ENCODE data around the gene DNAJC30.
"Not testable (repeated sequence)": the region's sequence is repeated elsewhere in the genome, so short reads cannot be mapped to it uniquely, and the experiment has no call there.

The DNAJC30 gene

DNA sequence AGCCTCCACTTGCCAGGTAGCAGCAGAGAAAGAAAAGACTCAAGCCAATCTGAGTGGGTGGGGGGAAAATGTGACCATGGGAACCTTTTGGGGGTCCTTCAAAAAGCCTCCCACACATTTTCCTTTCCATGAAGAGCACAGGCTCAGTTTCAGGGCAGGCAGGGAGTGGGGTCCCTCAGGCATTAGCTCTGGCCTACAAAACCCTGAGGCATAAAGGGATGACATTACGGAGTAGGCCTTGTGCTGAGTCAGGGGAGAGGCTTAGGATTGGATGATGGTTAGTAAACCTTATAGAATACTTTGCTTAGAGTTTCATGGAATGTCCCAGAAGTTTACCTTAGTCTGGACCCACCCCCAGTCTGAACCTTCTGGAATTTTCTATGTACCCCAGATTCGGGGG, 3.5 kb downstream of the DNAJC30 start:
- H3K23ac ChIP-seq (ENCODE audit: low read depth, low read length, poor library complexity): no peak overlapping the region
- no peak overlapping the region for H3K27ac ChIP-seq (replicated peaks; ENCODE audit: low read length)
- H3K27me3 ChIP-seq (ENCODE audit: control insufficient read depth in 3 of 3, insufficient read depth in 3 of 3, low read depth in 1 of 3, low read length in 3 of 3): no peaks in the 10 kb centered on the region
- no peak overlapping the region for H2BK5ac ChIP-seq (ENCODE audit: low read length)
- peaks cover 5 to 37% of the 10 kb centered on the region in 2 donors for H3K36me3 ChIP-seq (replicated peaks in 1 of 2; ENCODE audit: control insufficient read depth in 2 of 2, insufficient read depth in 2 of 2, low read length in 2 of 2)
- H2BK120ac ChIP-seq (ENCODE audit: low read depth, low read length): no peak overlapping the region
- H3K9me3 ChIP-seq (replicated peaks in 1 of 2; ENCODE audit: control insufficient read depth in 2 of 2, insufficient read depth in 1 of 2, low read depth in 1 of 2, low read length in 2 of 2): peaks cover 0 to 2% of the 10 kb centered on the region in 2 donors
- DNase-seq (ENCODE audit: low spot score): no peak
- no peak overlapping the region for H2AFZ ChIP-seq (ENCODE audit: low read length)
- no peak overlapping the region for H3K4me2 ChIP-seq (ENCODE audit: insufficient read depth, low read length, poor library complexity, severe bottlenecking)
- H3K4me1 ChIP-seq (ENCODE audit: control insufficient read depth in 2 of 2, insufficient read depth in 1 of 2, low read depth in 1 of 2, low read length in 2 of 2): peaks cover 9 to 12% of the 10 kb centered on the region in 2 donors
- H2AK5ac ChIP-seq (ENCODE audit: low read depth, low read length): no peak overlapping the region
- no peak overlapping the region for H2BK15ac ChIP-seq (ENCODE audit: low read length)
- no peak overlapping the region for H3K9ac ChIP-seq (ENCODE audit: low read depth, low read length, poor library complexity)
- no peak overlapping the region for H3K4me3 ChIP-seq (ENCODE audit: low read length in 2 of 2)
- H2BK12ac ChIP-seq (ENCODE audit: low read length): no peak overlapping the region
- H4K8ac ChIP-seq (ENCODE audit: low read depth, low read length): no peak overlapping the region
- H3K14ac ChIP-seq (ENCODE audit: low read length): no peak overlapping the region
- H4K91ac ChIP-seq (ENCODE audit: low read depth, low read length, poor library complexity): no peak overlapping the region
- WGBS, 2 donors (ENCODE audit: extremely low coverage in 2 of 2, insufficient read length in 2 of 2, insufficient replicate concordance in 1 of 2): no CpG with 5 or more reads among the region's 2 CpGs
- H3K79me1 ChIP-seq (ENCODE audit: low read depth, low read length): peaks cover 16% of the 10 kb centered on the region
- H3K18ac ChIP-seq (ENCODE audit: low read length): no peak overlapping the region
- H3K4ac ChIP-seq (ENCODE audit: low read length): no peak overlapping the region

DNA sequence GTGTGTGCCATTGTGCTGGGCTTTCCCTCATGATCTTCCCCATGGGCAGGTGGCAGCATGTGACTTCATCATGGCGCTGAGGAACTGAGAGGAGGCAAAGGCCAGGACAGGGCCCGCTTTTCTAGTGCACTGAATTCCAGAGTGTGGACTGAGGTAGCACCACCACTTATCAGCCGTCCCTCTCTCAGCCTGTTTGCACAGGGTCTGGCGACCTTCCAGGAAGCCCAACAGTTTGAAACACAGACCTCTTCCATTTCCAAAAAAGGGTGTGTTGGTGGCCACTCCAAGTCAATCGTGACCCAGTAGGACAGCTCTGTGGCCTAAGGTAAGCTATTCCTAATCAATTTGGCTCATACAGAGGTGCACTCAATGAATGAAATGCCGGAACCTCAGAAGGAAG, 4.4 kb downstream of the DNAJC30 start:
- no peak overlapping the region for H3K18ac ChIP-seq (ENCODE audit: low read length)
- H3K4me2 ChIP-seq (ENCODE audit: insufficient read depth, low read length, poor library complexity, severe bottlenecking): no peak overlapping the region
- H3K27ac ChIP-seq (replicated peaks; ENCODE audit: low read length): no peak overlapping the region
- no peak overlapping the region for H2BK15ac ChIP-seq (ENCODE audit: low read length)
- no peak for DNase-seq (ENCODE audit: low spot score)
- peaks cover 9 to 12% of the 10 kb centered on the region in 2 donors for H3K4me1 ChIP-seq (ENCODE audit: control insufficient read depth in 2 of 2, insufficient read depth in 1 of 2, low read depth in 1 of 2, low read length in 2 of 2)
- no peak overlapping the region for H4K8ac ChIP-seq (ENCODE audit: low read depth, low read length)
- H3K4ac ChIP-seq (ENCODE audit: low read length): no peak overlapping the region
- no peak overlapping the region for H2BK5ac ChIP-seq (ENCODE audit: low read length)
- H2BK12ac ChIP-seq (ENCODE audit: low read length): no peak overlapping the region
- no peak overlapping the region for H2BK120ac ChIP-seq (ENCODE audit: low read depth, low read length)
- no peak overlapping the region for H3K4me3 ChIP-seq (ENCODE audit: low read length in 2 of 2)
- no peaks in the 10 kb centered on the region for H3K27me3 ChIP-seq (ENCODE audit: control insufficient read depth in 3 of 3, insufficient read depth in 3 of 3, low read depth in 1 of 3, low read length in 3 of 3)
- peaks cover 14% of the 10 kb centered on the region for H3K79me1 ChIP-seq (ENCODE audit: low read depth, low read length)
- no CpG with 5 or more reads among the region's 6 CpGs for WGBS, 2 donors (ENCODE audit: extremely low coverage in 2 of 2, insufficient read length in 2 of 2, insufficient replicate concordance in 1 of 2)
- peaks cover 5 to 37% of the 10 kb centered on the region in 2 donors for H3K36me3 ChIP-seq (replicated peaks in 1 of 2; ENCODE audit: control insufficient read depth in 2 of 2, insufficient read depth in 2 of 2, low read length in 2 of 2)
- H3K23ac ChIP-seq (ENCODE audit: low read depth, low read length, poor library complexity): no peak overlapping the region
- no peak overlapping the region for H3K9ac ChIP-seq (ENCODE audit: low read depth, low read length, poor library complexity)
- H2AFZ ChIP-seq (ENCODE audit: low read length): no peak overlapping the region
- H2AK5ac ChIP-seq (ENCODE audit: low read depth, low read length): no peak overlapping the region
- no peak overlapping the region for H4K91ac ChIP-seq (ENCODE audit: low read depth, low read length, poor library complexity)
- no peak overlapping the region for H3K14ac ChIP-seq (ENCODE audit: low read length)
- H3K9me3 ChIP-seq (replicated peaks in 1 of 2; ENCODE audit: control insufficient read depth in 2 of 2, insufficient read depth in 1 of 2, low read depth in 1 of 2, low read length in 2 of 2): peaks cover 0 to 2% of the 10 kb centered on the region in 2 donors

DNA sequence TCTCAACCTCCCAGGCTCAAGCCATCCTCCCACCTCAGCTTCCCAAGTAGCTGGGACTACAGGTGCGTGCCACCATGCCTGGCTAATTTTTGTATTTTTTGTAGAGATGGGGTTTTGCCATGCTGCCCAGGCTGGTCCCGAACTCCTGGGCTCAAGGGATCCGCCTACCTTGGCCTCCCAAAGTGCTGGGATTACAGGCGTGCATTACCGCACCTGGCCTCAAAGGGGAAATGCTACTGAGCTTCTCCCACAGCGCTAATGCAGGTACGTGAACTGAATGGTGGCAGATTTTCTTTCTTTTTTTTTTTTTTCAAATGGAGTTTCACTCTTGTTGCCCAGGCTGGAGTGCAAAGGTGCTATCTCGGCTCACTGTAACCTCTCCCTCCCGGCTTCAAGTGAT, 7.2 kb downstream of the DNAJC30 start:
- H2BK120ac ChIP-seq (ENCODE audit: low read depth, low read length); H2BK12ac ChIP-seq (ENCODE audit: low read length); H3K4ac ChIP-seq (ENCODE audit: low read length); H2AK5ac ChIP-seq (ENCODE audit: low read depth, low read length); H3K27me3 ChIP-seq (ENCODE audit: control insufficient read depth in 3 of 3, insufficient read depth in 3 of 3, low read depth in 1 of 3, low read length in 3 of 3); H2AFZ ChIP-seq (ENCODE audit: low read length); H3K79me1 ChIP-seq (ENCODE audit: low read depth, low read length); H3K14ac ChIP-seq (ENCODE audit: low read length); H3K9ac ChIP-seq (ENCODE audit: low read depth, low read length, poor library complexity); H2BK5ac ChIP-seq (ENCODE audit: low read length); H3K9me3 ChIP-seq (replicated peaks in 1 of 2; ENCODE audit: control insufficient read depth in 2 of 2, insufficient read depth in 1 of 2, low read depth in 1 of 2, low read length in 2 of 2); H3K4me3 ChIP-seq (ENCODE audit: low read length in 2 of 2); H4K91ac ChIP-seq (ENCODE audit: low read depth, low read length, poor library complexity); DNase-seq (ENCODE audit: low spot score); H2BK15ac ChIP-seq (ENCODE audit: low read length); H3K4me2 ChIP-seq (ENCODE audit: insufficient read depth, low read length, poor library complexity, severe bottlenecking); H3K4me1 ChIP-seq (ENCODE audit: control insufficient read depth in 2 of 2, insufficient read depth in 1 of 2, low read depth in 1 of 2, low read length in 2 of 2); H3K27ac ChIP-seq (replicated peaks; ENCODE audit: low read length); H3K23ac ChIP-seq (ENCODE audit: low read depth, low read length, poor library complexity); H3K18ac ChIP-seq (ENCODE audit: low read length); H4K8ac ChIP-seq (ENCODE audit: low read depth, low read length): not testable (repeated sequence)
- WGBS, 2 donors (ENCODE audit: extremely low coverage in 2 of 2, insufficient read length in 2 of 2, insufficient replicate concordance in 1 of 2): no CpG with 5 or more reads among the region's 9 CpGs
- H3K36me3 ChIP-seq (replicated peaks in 1 of 2; ENCODE audit: control insufficient read depth in 2 of 2, insufficient read depth in 2 of 2, low read length in 2 of 2): peaks cover 12 to 41% of the 10 kb centered on the region in 2 donors

DNA sequence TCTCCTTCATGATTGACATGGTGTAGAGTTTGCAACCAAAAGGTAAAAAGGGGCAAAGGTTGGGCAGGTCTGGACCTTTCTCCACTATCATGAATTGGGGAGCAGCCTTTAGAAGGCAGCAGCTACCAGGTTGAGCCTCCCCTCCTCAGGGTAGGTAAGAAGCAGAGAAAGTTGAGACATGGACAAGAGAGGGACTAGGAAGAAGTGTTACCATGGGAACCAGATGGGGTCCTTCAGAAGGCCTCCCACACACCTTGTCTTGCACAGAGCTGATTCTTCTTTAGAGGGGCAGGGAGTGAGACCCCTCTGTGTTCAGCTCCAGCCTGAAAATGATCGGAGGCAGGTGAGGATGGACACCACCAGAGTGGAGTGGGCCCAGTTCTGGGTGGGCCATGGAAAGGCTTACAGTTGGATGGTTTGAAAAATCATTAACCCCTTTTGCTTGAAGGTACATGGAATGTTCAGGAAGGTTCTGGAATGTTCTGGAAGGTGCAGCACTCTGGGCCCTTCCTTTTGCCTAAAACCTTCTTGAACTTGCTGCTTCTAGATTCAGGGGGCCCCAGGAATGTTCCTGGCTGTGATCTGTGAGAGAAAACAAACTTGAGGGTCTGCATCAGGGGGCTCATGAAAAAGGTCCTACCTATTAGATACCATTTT, 8.7 kb downstream of the DNAJC30 start:
- no peak overlapping the region for H2BK5ac ChIP-seq (ENCODE audit: low read length)
- H2BK120ac ChIP-seq (ENCODE audit: low read depth, low read length): no peak overlapping the region
- no peaks in the 10 kb centered on the region for H3K9me3 ChIP-seq (replicated peaks in 1 of 2; ENCODE audit: control insufficient read depth in 2 of 2, insufficient read depth in 1 of 2, low read depth in 1 of 2, low read length in 2 of 2)
- no peak overlapping the region for H2BK15ac ChIP-seq (ENCODE audit: low read length)
- no peak overlapping the region for H4K8ac ChIP-seq (ENCODE audit: low read depth, low read length)
- no CpG with 5 or more reads among the region's 1 CpG for WGBS, 2 donors (ENCODE audit: extremely low coverage in 2 of 2, insufficient read length in 2 of 2, insufficient replicate concordance in 1 of 2)
- H2AFZ ChIP-seq (ENCODE audit: low read length): no peak overlapping the region
- H4K91ac ChIP-seq (ENCODE audit: low read depth, low read length, poor library complexity): no peak overlapping the region
- peaks cover 0 to 7% of the 10 kb centered on the region in 2 donors for H3K4me1 ChIP-seq (ENCODE audit: control insufficient read depth in 2 of 2, insufficient read depth in 1 of 2, low read depth in 1 of 2, low read length in 2 of 2)
- H3K36me3 ChIP-seq (replicated peaks in 1 of 2; ENCODE audit: control insufficient read depth in 2 of 2, insufficient read depth in 2 of 2, low read length in 2 of 2): peaks cover 12 to 31% of the 10 kb centered on the region in 2 donors
- H3K27me3 ChIP-seq (ENCODE audit: control insufficient read depth in 3 of 3, insufficient read depth in 3 of 3, low read depth in 1 of 3, low read length in 3 of 3): no peaks in the 10 kb centered on the region
- H3K23ac ChIP-seq (ENCODE audit: low read depth, low read length, poor library complexity): no peak overlapping the region
- H3K14ac ChIP-seq (ENCODE audit: low read length): no peak overlapping the region
- H2AK5ac ChIP-seq (ENCODE audit: low read depth, low read length): no peak overlapping the region
- no peak overlapping the region for H2BK12ac ChIP-seq (ENCODE audit: low read length)
- no peak overlapping the region for H3K9ac ChIP-seq (ENCODE audit: low read depth, low read length, poor library complexity)
- no peak for DNase-seq (ENCODE audit: low spot score)
- no peak overlapping the region for H3K27ac ChIP-seq (replicated peaks; ENCODE audit: low read length)
- no peak overlapping the region for H3K4me2 ChIP-seq (ENCODE audit: insufficient read depth, low read length, poor library complexity, severe bottlenecking)
- H3K18ac ChIP-seq (ENCODE audit: low read length): no peak overlapping the region
- no peaks in the 10 kb centered on the region for H3K79me1 ChIP-seq (ENCODE audit: low read depth, low read length)
- H3K4me3 ChIP-seq (ENCODE audit: low read length in 2 of 2): no peak overlapping the region
- H3K4ac ChIP-seq (ENCODE audit: low read length): no peak overlapping the region
